K562 (cell line): ENCODE results near the gene CYTH1. TPM values are rescaled to one million over a fixed set of nuclear protein-coding genes. Genes with fewer than 3 reads are reported as not detected.
A peak's percentile ranks its signal among the peaks of the same experiment; 100 is the strongest.

ENCODE experiments used
- ATAC-seq: fragments of 200-7000 bp; cut with Tn5 transposase; 3 replicates; pipeline ENCODE4 v1.9.1; 2020; ENCODE audit warnings: moderate library complexity
- BruUV-seq: library from RNA; stranded (reverse); fragments of 400-500 nt; replicated peaks from 2 replicates; lab custom pipeline; 2021; lab: Mats Ljungman, UMichigan
- CTCF ChIA-PET: fragments of 300-600 bp; formaldehyde crosslinking; extraction: SDS; loops from one replicate; lab custom pipeline; 2021; ENCODE audit warnings: low intra/inter-chr PET ratio; lab: Yijun Ruan, JAX
- POLR2A ChIA-PET: fragments of 300-600, 350-650 bp; sonication (Branson Sonifier 250); formaldehyde crosslinking; extraction: SDS; loops from one replicate; lab custom pipeline; 2021; ENCODE audit warnings: antibody characterized with exemption, inconsistent platforms; lab: Yijun Ruan, JAX
- DNase-seq, 4 experiments: peaks; one replicate each; pipeline versions ENCODE4 v3.0.0 to v3.0.0-alpha.2; 2011 to 2018; ENCODE audit warnings: low spot score in 3 of 4, mixed read lengths in 3 of 4; ENCODE audit errors: extremely low read depth in 1 of 4
- FAIRE-seq: peaks from 2 replicates; lab custom pipeline; 2011; peaks lifted over from hg19 to GRCh38; lab: Jason Lieb, UNC
- H2AFZ ChIP-seq: 2 replicates; pipeline ENCODE4 v1.6.0; 2011; ENCODE audit warnings: low read depth, low read length, control low read depth, inconsistent platforms
- H3K27ac ChIP-seq: fragments of 200-600 bp; 3 replicates; pipeline ENCODE4 v1.8.0; 2011; ENCODE audit warnings: low read depth, mild to moderate bottlenecking, control low read depth, inconsistent platforms, low read length, moderate library complexity, mixed read lengths; ENCODE audit errors: extremely low read depth
- H3K27me3 ChIP-seq, 2 experiments: fragments of 300-600 bp in 1 of 2; 2 replicates in 1 of 2; 3 replicates in 1 of 2; pipeline versions ENCODE4 v1.6.0 to v1.8.0; 2011; ENCODE audit warnings: inconsistent platforms in 2 of 2, low read length in 2 of 2, mild to moderate bottlenecking in 1 of 2, mixed read lengths in 1 of 2, moderate library complexity in 1 of 2; ENCODE audit not compliant: control insufficient read depth in 2 of 2, insufficient read depth in 2 of 2
- H3K36me3 ChIP-seq: fragments of 300-600 bp; 3 replicates; pipeline ENCODE4 v1.8.0; 2011; ENCODE audit warnings: mild to moderate bottlenecking, low read length, inconsistent platforms; ENCODE audit not compliant: control insufficient read depth, insufficient read depth
- H3K4me1 ChIP-seq, 2 experiments: fragments of 200-600 bp in 1 of 2; replicated peaks in 1 of 2; 2 replicates in 1 of 2; 3 replicates in 1 of 2; pipeline versions ENCODE4 v1.5.1 to v1.8.0; 2011; ENCODE audit warnings: inconsistent platforms in 2 of 2, low read length in 2 of 2, mild to moderate bottlenecking in 1 of 2, mixed read lengths in 1 of 2, moderate library complexity in 1 of 2; ENCODE audit not compliant: control insufficient read depth in 2 of 2, insufficient read depth in 2 of 2
- H3K4me2 ChIP-seq: 2 replicates; pipeline ENCODE4 v1.6.1; 2011; ENCODE audit warnings: low read length, control low read depth, inconsistent platforms, mixed read lengths; ENCODE audit not compliant: insufficient read depth
- H3K4me3 ChIP-seq: fragments of 200-600 bp; sonication (generic), shearing (Covaris generic); 2 replicates; pipeline ENCODE4 v1.5.1; 2016; ENCODE audit warnings: control low read depth, inconsistent platforms
- H3K79me2 ChIP-seq: fragments of 200-600 bp; 3 replicates; pipeline ENCODE4 v1.8.0; 2011; ENCODE audit warnings: low read length, inconsistent platforms; ENCODE audit not compliant: control insufficient read depth, insufficient read depth
- H3K9ac ChIP-seq, 2 experiments: 2 replicates each; pipeline versions ENCODE4 v1.6.0 to v1.6.1; 2011; ENCODE audit warnings: low read depth in 2 of 2, low read length in 2 of 2, control low read depth in 1 of 2, inconsistent platforms in 1 of 2, mild to moderate bottlenecking in 1 of 2, mixed read lengths in 1 of 2; ENCODE audit not compliant: insufficient read depth in 1 of 2
- H3K9me1 ChIP-seq: one replicate; pipeline ENCODE4 v1.6.0; 2011; ENCODE audit warnings: inconsistent platforms, mild to moderate bottlenecking, low read length, moderate library complexity; ENCODE audit not compliant: control insufficient read depth, insufficient read depth
- H3K9me3 ChIP-seq: replicated peaks from 2 replicates; pipeline ENCODE4 v1.5.1; 2011; ENCODE audit warnings: low read depth, low read length, inconsistent platforms; ENCODE audit not compliant: control insufficient read depth, insufficient read depth
- H4K20me1 ChIP-seq: replicated peaks from 2 replicates; pipeline ENCODE4 v1.6.1; 2011; ENCODE audit warnings: low read length, inconsistent platforms, mixed read lengths; ENCODE audit not compliant: control insufficient read depth, insufficient read depth
- BRD9 ChIP-seq: fragments of 450-650 bp; IDR thresholded peaks from 2 replicates; pipeline ENCODE4 v1.6.1; 2018; ENCODE audit warnings: low read depth; ENCODE audit not compliant: partially characterized antibody
- PHF20 ChIP-seq: fragments of 450-650 bp; IDR thresholded peaks from 2 replicates; pipeline ENCODE4 v1.6.1; 2018; ENCODE audit not compliant: partially characterized antibody
- POLR2G ChIP-seq: fragments of 200-400 bp; formaldehyde crosslinking; IDR thresholded peaks from 2 replicates; pipeline ENCODE4 v1.6.1; 2017; ENCODE audit warnings: low read depth, mild to moderate bottlenecking, antibody characterized with exemption, low read length, moderate library complexity
- PPARD ChIP-seq: fragments of 250-450 bp; sonication (Bioruptor Pico); IDR thresholded peaks from 2 replicates; pipeline ENCODE4 v1.8.0; 2022; ENCODE audit warnings: inconsistent platforms, mild to moderate bottlenecking, moderate library complexity
- SREBF1 ChIP-seq: fragments of 150-350 bp; IDR thresholded peaks from 2 replicates; pipeline ENCODE4 v1.6.1; 2014; ENCODE audit warnings: antibody characterized with exemption, low read depth, low read length, borderline replicate concordance
- whole genome bisulfite sequencing: fragments of 100-300 bp; shearing (Covaris generic); methylation state at CpG from one replicate; pipeline ENCODE4 v1.1.6; 2016; ENCODE audit warnings: low coverage, mixed read lengths; ENCODE audit not compliant: insufficient coverage; ENCODE audit errors: missing lambda C conversion rate; 5-methylcytosine and 5-hydroxymethylcytosine counted together
- in situ Hi-C: fragments of 300-500 bp; cut with MboI; formaldehyde crosslinking; loops from 4 replicates; pipeline ENCODE4 v1.15.0; 2018; ENCODE audit warnings: inconsistent platforms, mixed read lengths
- intact Hi-C: fragments of 100-400 bp; cut with micrococcal nuclease; formaldehyde crosslinking; loops from 2 replicates; pipeline ENCODE4 v1.14.2; 2022
- polyA plus RNA-seq, 8 experiments: library from polyadenylated mRNA; depleted of rRNA in 4 of 8; stranded (reverse) in 5 of 8; unstranded in 3 of 8; fragments of >200 nt; fragmentation: Nextera tagmentation in 2 of 8; fragmentation: Illumina TruSeq in 1 of 8; extraction: Ambion mirVana in 2 of 8; extraction: Trizol in 1 of 8; gene quantifications; 2 replicates each; pipeline versions ENCODE4 v1.2.1 to v1.2.3, GENCODE V29; 2011 to 2014; ENCODE audit warnings: inconsistent platforms in 1 of 8, missing spikeins in 1 of 8
- total RNA-seq, 7 experiments: library from RNA; depleted of rRNA in 6 of 7; stranded (reverse); fragments of >200 nt in 6 of 7; fragmentation: Illumina TruSeq in 2 of 7; extraction: Trizol in 2 of 7; gene quantifications; 2 replicates each; pipeline versions ENCODE4 v1.2.1 to v1.2.3, GENCODE V29; 2011 to 2021; ENCODE audit warnings: low replicate concordance in 1 of 7

The CYTH1 gene
- total and polyA plus RNA-seq, 9 of the 15 experiments (the other 6 are each of a cell fraction or from before 2014, with no cell fraction given), result 0.52 to 27.7 (median 16.8) TPM

- Histone ChIP-seq H3K27ac (no peak overlapping the region), H3K36me3 (peaks cover 91% of the 10 kb centered on the region), H3K27me3 (no peaks in the 10 kb centered on the region), H3K9ac (no peak overlapping the region), H2AFZ (no peak overlapping the region), H4K20me1 (peaks cover 6% of the 10 kb centered on the region; the same call in 1 of the 2 replicates), H3K4me1 (no peaks in the 10 kb centered on the region; a peak in 2 of 5 replicates), H3K4me3 (no peak overlapping the region), H3K79me2 (no peaks in the 10 kb centered on the region), H3K9me1 (no peaks in the 10 kb centered on the region), H3K4me2 (no peak overlapping the region), H3K9me3 (no peaks in the 10 kb centered on the region)
- WGBS, result 89% methylated on average over 13 of the region's 18 CpGs
- ChIA-PET CTCF (interaction anchor here (0.7 kb wide), 1 partner anchor 23 kb away, joined by 4 read pairs; no protein-coding TSS in a partner anchor), POLR2A (interaction anchor here (0.5 to 2.4 kb wide), 7 partner anchors 9 to 1282 kb away, joined by 3 to 12 read pairs (median 4); no protein-coding TSS in a partner anchor)
- intact Hi-C loops (no loop called here), in situ Hi-C loops (no loop called here)
- BruUV-seq, result no TSS peak
- TF ChIP-seq POLR2G (0 out of 2 replicates have a peak, but pooled peaks have one; percentile 35), PHF20 (no peak), SREBF1 (no peak), PPARD (CRISPR knock-in tag) (no peak), BRD9 (no peak)
- ATAC-seq (no peak), DNase-seq (no peak), FAIRE-seq (no peak)
Measured at GRCh38 chr17:78800132-78800931, 18.3 kb upstream of the CYTH1 start.
